K562 (cell line): Measurements from ENCODE around the gene CBX2. TPM values are rescaled to one million over a fixed set of nuclear protein-coding genes. Genes with fewer than 3 reads are reported as not detected.

Experiments used
- ATAC-seq: fragments of 200-7000 bp; cut with Tn5 transposase; 3 replicates; pipeline ENCODE4 v1.9.1; 2020; ENCODE audit warnings: moderate library complexity
- BruUV-seq: library from RNA; stranded (reverse); fragments of 400-500 nt; replicated peaks from 2 replicates; lab custom pipeline; 2021; lab: Mats Ljungman, UMichigan
- CTCF ChIA-PET: fragments of 300-600 bp; formaldehyde crosslinking; extraction: SDS; loops from one replicate; lab custom pipeline; 2021; ENCODE audit warnings: low intra/inter-chr PET ratio; lab: Yijun Ruan, JAX
- POLR2A ChIA-PET: fragments of 300-600, 350-650 bp; sonication (Branson Sonifier 250); formaldehyde crosslinking; extraction: SDS; loops from one replicate; lab custom pipeline; 2021; ENCODE audit warnings: antibody characterized with exemption, inconsistent platforms; lab: Yijun Ruan, JAX
- DNase-seq, 4 experiments: peaks; one replicate each; pipeline versions ENCODE4 v3.0.0 to v3.0.0-alpha.2; 2011 to 2018; ENCODE audit warnings: low spot score in 3 of 4, mixed read lengths in 3 of 4; ENCODE audit errors: extremely low read depth in 1 of 4
- FAIRE-seq: peaks from 2 replicates; lab custom pipeline; 2011; peaks lifted over from hg19 to GRCh38; lab: Jason Lieb, UNC
- H2AFZ ChIP-seq: 2 replicates; pipeline ENCODE4 v1.6.0; 2011; ENCODE audit warnings: low read depth, low read length, control low read depth, inconsistent platforms
- H3K27ac ChIP-seq: fragments of 200-600 bp; 3 replicates; pipeline ENCODE4 v1.8.0; 2011; ENCODE audit warnings: low read depth, mild to moderate bottlenecking, control low read depth, inconsistent platforms, low read length, moderate library complexity, mixed read lengths; ENCODE audit errors: extremely low read depth
- H3K27me3 ChIP-seq, 2 experiments: fragments of 300-600 bp in 1 of 2; 2 replicates in 1 of 2; 3 replicates in 1 of 2; pipeline versions ENCODE4 v1.6.0 to v1.8.0; 2011; ENCODE audit warnings: inconsistent platforms in 2 of 2, low read length in 2 of 2, mild to moderate bottlenecking in 1 of 2, mixed read lengths in 1 of 2, moderate library complexity in 1 of 2; ENCODE audit not compliant: control insufficient read depth in 2 of 2, insufficient read depth in 2 of 2
- H3K36me3 ChIP-seq: fragments of 300-600 bp; 3 replicates; pipeline ENCODE4 v1.8.0; 2011; ENCODE audit warnings: mild to moderate bottlenecking, low read length, inconsistent platforms; ENCODE audit not compliant: control insufficient read depth, insufficient read depth
- H3K4me1 ChIP-seq, 2 experiments: fragments of 200-600 bp in 1 of 2; replicated peaks in 1 of 2; 2 replicates in 1 of 2; 3 replicates in 1 of 2; pipeline versions ENCODE4 v1.5.1 to v1.8.0; 2011; ENCODE audit warnings: inconsistent platforms in 2 of 2, low read length in 2 of 2, mild to moderate bottlenecking in 1 of 2, mixed read lengths in 1 of 2, moderate library complexity in 1 of 2; ENCODE audit not compliant: control insufficient read depth in 2 of 2, insufficient read depth in 2 of 2
- H3K4me2 ChIP-seq: 2 replicates; pipeline ENCODE4 v1.6.1; 2011; ENCODE audit warnings: low read length, control low read depth, inconsistent platforms, mixed read lengths; ENCODE audit not compliant: insufficient read depth
- H3K4me3 ChIP-seq: fragments of 200-600 bp; sonication (generic), shearing (Covaris generic); 2 replicates; pipeline ENCODE4 v1.5.1; 2016; ENCODE audit warnings: control low read depth, inconsistent platforms
- H3K79me2 ChIP-seq: fragments of 200-600 bp; 3 replicates; pipeline ENCODE4 v1.8.0; 2011; ENCODE audit warnings: low read length, inconsistent platforms; ENCODE audit not compliant: control insufficient read depth, insufficient read depth
- H3K9ac ChIP-seq, 2 experiments: 2 replicates each; pipeline versions ENCODE4 v1.6.0 to v1.6.1; 2011; ENCODE audit warnings: low read depth in 2 of 2, low read length in 2 of 2, control low read depth in 1 of 2, inconsistent platforms in 1 of 2, mild to moderate bottlenecking in 1 of 2, mixed read lengths in 1 of 2; ENCODE audit not compliant: insufficient read depth in 1 of 2
- H3K9me1 ChIP-seq: one replicate; pipeline ENCODE4 v1.6.0; 2011; ENCODE audit warnings: inconsistent platforms, mild to moderate bottlenecking, low read length, moderate library complexity; ENCODE audit not compliant: control insufficient read depth, insufficient read depth
- H3K9me3 ChIP-seq: replicated peaks from 2 replicates; pipeline ENCODE4 v1.5.1; 2011; ENCODE audit warnings: low read depth, low read length, inconsistent platforms; ENCODE audit not compliant: control insufficient read depth, insufficient read depth
- H4K20me1 ChIP-seq: replicated peaks from 2 replicates; pipeline ENCODE4 v1.6.1; 2011; ENCODE audit warnings: low read length, inconsistent platforms, mixed read lengths; ENCODE audit not compliant: control insufficient read depth, insufficient read depth
- BRD4 ChIP-seq: fragments of 200-600 bp; sonication (generic); IDR thresholded peaks from 2 replicates; pipeline ENCODE4 v1.6.1; 2017; ENCODE audit warnings: inconsistent platforms
- CBFA2T2 ChIP-seq: fragments of 450-650 bp; conservative IDR thresholded peaks from 2 replicates; pipeline ENCODE4 v1.6.1; 2017; ENCODE audit warnings: mild to moderate bottlenecking
- DPF2 ChIP-seq: fragments of 450-650 bp; IDR thresholded peaks from 2 replicates; pipeline ENCODE4 v1.6.1; 2016
- EWSR1 ChIP-seq: fragments of 450-650 bp; IDR thresholded peaks from 2 replicates; pipeline ENCODE4 v1.6.1; 2018; ENCODE audit warnings: borderline replicate concordance, mild to moderate bottlenecking, low read depth, moderate library complexity; ENCODE audit not compliant: partially characterized antibody
- FOSL1 ChIP-seq: fragments of 200-800 bp; sonication (Bioruptor generic); conservative IDR thresholded peaks from 2 replicates; pipeline ENCODE4 v1.6.1; 2016; ENCODE audit warnings: missing genetic modification characterization, missing compliant biosample characterization
- FOXK2 ChIP-seq, 2 experiments: fragments of 450-650 bp; IDR thresholded peaks in 1 of 2; conservative IDR thresholded peaks in 1 of 2; 2 replicates each; pipeline ENCODE4 v1.6.1; 2016; ENCODE audit warnings: low read depth in 2 of 2, mild to moderate bottlenecking in 1 of 2
- GATA2 ChIP-seq: sonication (generic); formaldehyde crosslinking; IDR thresholded peaks from 2 replicates; pipeline ENCODE4 v1.4.0; 2020; ENCODE audit warnings: mild to moderate bottlenecking, missing genetic modification reagents
- JUND ChIP-seq, 2 experiments: IDR thresholded peaks; 2 replicates in 1 of 2; 3 replicates in 1 of 2; pipeline ENCODE4 v1.6.1; 2011; ENCODE audit warnings: borderline replicate concordance in 2 of 2, low read depth in 2 of 2, low read length in 2 of 2, improper control_type of control experiment in 1 of 2, missing biosample characterization in 1 of 2, missing genetic modification characterization in 1 of 2, missing genetic modification reagents in 1 of 2
- KDM1A ChIP-seq, 2 experiments: fragments of 450-650 bp; IDR thresholded peaks; 2 replicates each; pipeline ENCODE4 v1.6.1; 2016; ENCODE audit warnings: mild to moderate bottlenecking in 2 of 2
- MTA2 ChIP-seq: fragments of 450-650 bp; IDR thresholded peaks from 2 replicates; pipeline ENCODE4 v1.6.1; 2016; ENCODE audit warnings: low read depth
- NFIC ChIP-seq: fragments of 450-650 bp; IDR thresholded peaks from 2 replicates; pipeline ENCODE4 v1.6.1; 2017; ENCODE audit warnings: mild to moderate bottlenecking, inconsistent platforms
- POLR2G ChIP-seq: fragments of 200-400 bp; formaldehyde crosslinking; IDR thresholded peaks from 2 replicates; pipeline ENCODE4 v1.6.1; 2017; ENCODE audit warnings: low read depth, mild to moderate bottlenecking, antibody characterized with exemption, low read length, moderate library complexity
- RCOR1 ChIP-seq, 2 experiments: IDR thresholded peaks; 2 replicates each; pipeline ENCODE4 v1.6.1; 2012; ENCODE audit warnings: low read depth in 2 of 2, low read length in 2 of 2, borderline replicate concordance in 1 of 2, improper control_type of control experiment in 1 of 2
- SOX6 ChIP-seq: fragments of 450-650 bp; IDR thresholded peaks from 2 replicates; pipeline ENCODE4 v1.6.1; 2014; ENCODE audit warnings: mild to moderate bottlenecking
- TAF9B ChIP-seq: fragments of 450-650 bp; IDR thresholded peaks from 2 replicates; pipeline ENCODE4 v1.6.1; 2018; ENCODE audit warnings: mild to moderate bottlenecking; ENCODE audit not compliant: partially characterized antibody
- TCF3 ChIP-seq: sonication (generic); formaldehyde crosslinking; IDR thresholded peaks from 2 replicates; pipeline ENCODE4 v1.4.0; 2020; ENCODE audit warnings: mild to moderate bottlenecking, missing genetic modification reagents
- TEAD4 ChIP-seq, 2 experiments: sonication (generic) in 1 of 2; formaldehyde crosslinking in 1 of 2; IDR thresholded peaks; 2 replicates each; pipeline versions ENCODE4 v1.6.1 to v1.8.0; 2012 to 2022; ENCODE audit warnings: borderline replicate concordance in 1 of 2, inconsistent platforms in 1 of 2, low read length in 1 of 2, mild to moderate bottlenecking in 1 of 2, missing genetic modification reagents in 1 of 2
- ZFP30 ChIP-seq: fragments of 250-450 bp; sonication (Bioruptor Pico); IDR thresholded peaks from 2 replicates; pipeline ENCODE4 v1.8.0; 2022; ENCODE audit warnings: moderate library complexity, mild to moderate bottlenecking, inconsistent platforms, borderline replicate concordance
- ZNF24 ChIP-seq: fragments of 450-650 bp; IDR thresholded peaks from 2 replicates; pipeline ENCODE4 v1.6.1; 2016
- ZNF436 ChIP-seq: fragments of 250-450, 450-650 bp; sonication (Bioruptor Pico); formaldehyde crosslinking; IDR thresholded peaks from 2 replicates; pipeline ENCODE4 v1.7.0; 2020; ENCODE audit warnings: mild to moderate bottlenecking
- WGBS: fragments of 100-300 bp; shearing (Covaris generic); methylation state at CpG from one replicate; pipeline ENCODE4 v1.1.6; 2016; ENCODE audit warnings: low coverage, mixed read lengths; ENCODE audit not compliant: insufficient coverage; ENCODE audit errors: missing lambda C conversion rate; 5-methylcytosine and 5-hydroxymethylcytosine counted together
- in situ Hi-C: fragments of 300-500 bp; cut with MboI; formaldehyde crosslinking; loops from 4 replicates; pipeline ENCODE4 v1.15.0; 2018; ENCODE audit warnings: inconsistent platforms, mixed read lengths
- intact Hi-C: fragments of 100-400 bp; cut with micrococcal nuclease; formaldehyde crosslinking; loops from 2 replicates; pipeline ENCODE4 v1.14.2; 2022
- polyA plus RNA-seq, 8 experiments: library from polyadenylated mRNA; depleted of rRNA in 4 of 8; stranded (reverse) in 5 of 8; unstranded in 3 of 8; fragments of >200 nt; fragmentation: Nextera tagmentation in 2 of 8; fragmentation: Illumina TruSeq in 1 of 8; extraction: Ambion mirVana in 2 of 8; extraction: Trizol in 1 of 8; gene quantifications; 2 replicates each; pipeline versions ENCODE4 v1.2.1 to v1.2.3, GENCODE V29; 2011 to 2014; ENCODE audit warnings: inconsistent platforms in 1 of 8, missing spikeins in 1 of 8
- total RNA-seq, 7 experiments: library from RNA; depleted of rRNA in 6 of 7; stranded (reverse); fragments of >200 nt in 6 of 7; fragmentation: Illumina TruSeq in 2 of 7; extraction: Trizol in 2 of 7; gene quantifications; 2 replicates each; pipeline versions ENCODE4 v1.2.1 to v1.2.3, GENCODE V29; 2011 to 2021; ENCODE audit warnings: low replicate concordance in 1 of 7
- TF ChIP-seq, protein P1 (sequence below): fragments of 450-650 bp; IDR thresholded peaks from 2 replicates; pipeline ENCODE4 v1.6.1; 2014; ENCODE audit warnings: low read depth, mild to moderate bottlenecking, moderate library complexity, borderline replicate concordance
- TF ChIP-seq, protein P2 (sequence below): fragments of 450-650 bp; IDR thresholded peaks from 2 replicates; pipeline ENCODE4 v1.6.1; 2016; ENCODE audit warnings: low read depth, mild to moderate bottlenecking, moderate library complexity

The CBX2 gene
- total and polyA plus RNA-seq, 9 of the 15 experiments (the other 6 are each of a cell fraction or from before 2014, with no cell fraction given) = 0.66 to 26.9 (median 13.9) TPM

DNA sequence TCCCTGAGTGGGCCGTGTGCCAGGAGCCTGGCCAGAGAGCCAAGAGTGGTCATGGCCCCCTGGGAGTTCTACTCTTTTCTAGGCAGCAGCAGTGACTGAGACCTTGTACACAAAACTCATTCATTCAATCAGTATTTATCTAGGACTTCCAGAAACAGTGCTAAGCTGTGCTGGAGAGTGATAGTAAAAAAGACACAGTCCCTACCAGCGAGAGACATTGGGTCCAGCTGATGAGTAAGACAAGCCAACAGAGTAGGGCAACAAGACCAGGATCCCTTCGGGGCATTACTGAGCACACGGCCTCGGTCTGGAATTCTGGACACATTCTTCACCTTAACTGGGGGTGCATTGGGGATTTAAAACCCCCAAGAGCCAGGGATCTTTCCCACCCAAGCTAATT lies 41.1 kb downstream of the CBX2 start:
- H3K9me1 ChIP-seq = no peaks in the 10 kb centered on the region
- CTCF ChIA-PET = no interaction called here
- no peaks in the 10 kb centered on the region for H3K9me3 ChIP-seq
- no peaks in the 10 kb centered on the region for H4K20me1 ChIP-seq
- H3K4me1 ChIP-seq = peaks cover 41 to 59% of the 10 kb centered on the region in 2 experiments
- peak; percentile 74 for FAIRE-seq
- H3K79me2 ChIP-seq = no peaks in the 10 kb centered on the region
- peak overlapping the region; percentile 16; the same call in 1 of the 3 replicates for H3K27ac ChIP-seq
- in situ Hi-C loops (no loop called here), intact Hi-C loops (no loop called here)
- H3K36me3 ChIP-seq = no peaks in the 10 kb centered on the region
- H3K4me3 ChIP-seq = no peak overlapping the region
- DNase-seq = peak in 2 of 4 experiments; percentile 66 to 77
- H3K4me2 ChIP-seq = 0 out of 2 replicates have a peak overlapping the region, but pooled peaks have one; percentile 2
- H3K27me3 ChIP-seq = no peaks in the 10 kb centered on the region
- peak overlapping the region in 1 of 2 experiments; percentile 45; a peak in 1 of 4 replicates for H3K9ac ChIP-seq
- 3% methylated on average over 5 of the region's 5 CpGs for WGBS
- peak; percentile 81 for ATAC-seq
- H2AFZ ChIP-seq = no peak overlapping the region
- BruUV-seq = no TSS peak
- POLR2A ChIA-PET = interaction anchor here (0.5 to 18.8 kb wide), 7 partner anchors 8 to 142 kb away, joined by 3 to 386 read pairs (median 5); partner anchors contain the start of genes CBX4 and CBX8
- TF ChIP-seq KDM1A (IDR thresholded peaks at IDR 0.05) (peak; percentile 59 to 61; a peak in 3 of 4 replicates), TAF9B (no peak), ZNF24 (peak; percentile 98), POLR2G (no peak), JUND (IDR thresholded peaks at IDR 0.05; ENCODE audit: borderline replicate concordance, low read depth, low read length) (peak; percentile 54), JUND (tag; IDR thresholded peaks at IDR 0.05; ENCODE audit: borderline replicate concordance, low read depth, low read length) (peak; percentile 45; the same call in 1 of the 3 replicates), FOXK2 (conservative IDR thresholded peaks at IDR 0.05 in 1 of 2, IDR thresholded peaks at IDR 0.05 in 1 of 2; ENCODE audit: low read depth in 2 of 2) (peak in 1 of 2 experiments; percentile 18; a peak in 1 of 4 replicates), TEAD4 (IDR thresholded peaks at IDR 0.05; ENCODE audit: low read length) (peak; percentile 81), TEAD4 (CRISPR knock-in tag; IDR thresholded peaks at IDR 0.05; ENCODE audit: borderline replicate concordance) (no peak), RCOR1 (IDR thresholded peaks at IDR 0.05; ENCODE audit: borderline replicate concordance in 1 of 2, low read depth in 2 of 2, low read length in 2 of 2) (peak in 1 of 2 experiments; percentile 71; a peak in 1 of 4 replicates), BRD4 (no peak), DPF2 (peak; percentile 70), CBFA2T2 (peak; percentile 80), TCF3 (peak; percentile 92), ZFP30 (CRISPR knock-in tag) (no peak), FOSL1 (tag) (peak; percentile 56), EWSR1 (no peak), GATA2 (CRISPR knock-in tag) (peak; percentile 85), MTA2 (peak; percentile 74), NFIC (peak; percentile 65), SOX6 (peak; percentile 58), ZNF436 (CRISPR knock-in tag) (no peak)
- TF ChIP-seq, protein P1, sequence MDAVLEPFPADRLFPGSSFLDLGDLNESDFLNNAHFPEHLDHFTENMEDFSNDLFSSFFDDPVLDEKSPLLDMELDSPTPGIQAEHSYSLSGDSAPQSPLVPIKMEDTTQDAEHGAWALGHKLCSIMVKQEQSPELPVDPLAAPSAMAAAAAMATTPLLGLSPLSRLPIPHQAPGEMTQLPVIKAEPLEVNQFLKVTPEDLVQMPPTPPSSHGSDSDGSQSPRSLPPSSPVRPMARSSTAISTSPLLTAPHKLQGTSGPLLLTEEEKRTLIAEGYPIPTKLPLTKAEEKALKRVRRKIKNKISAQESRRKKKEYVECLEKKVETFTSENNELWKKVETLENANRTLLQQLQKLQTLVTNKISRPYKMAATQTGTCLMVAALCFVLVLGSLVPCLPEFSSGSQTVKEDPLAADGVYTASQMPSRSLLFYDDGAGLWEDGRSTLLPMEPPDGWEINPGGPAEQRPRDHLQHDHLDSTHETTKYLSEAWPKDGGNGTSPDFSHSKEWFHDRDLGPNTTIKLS = no peak
- TF ChIP-seq, protein P2, sequence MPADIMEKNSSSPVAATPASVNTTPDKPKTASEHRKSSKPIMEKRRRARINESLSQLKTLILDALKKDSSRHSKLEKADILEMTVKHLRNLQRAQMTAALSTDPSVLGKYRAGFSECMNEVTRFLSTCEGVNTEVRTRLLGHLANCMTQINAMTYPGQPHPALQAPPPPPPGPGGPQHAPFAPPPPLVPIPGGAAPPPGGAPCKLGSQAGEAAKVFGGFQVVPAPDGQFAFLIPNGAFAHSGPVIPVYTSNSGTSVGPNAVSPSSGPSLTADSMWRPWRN = no peak
